ENCODE data around the gene GCDH. TPM values are rescaled to one million over a fixed set of nuclear protein-coding genes. Genes with fewer than 3 reads are reported as not detected.
"Not testable (repeated sequence)": the region's sequence is repeated elsewhere in the genome, so short reads cannot be mapped to it uniquely, and the experiment has no call there.

Gene GCDH
- total RNA-seq, 2 donors from 2014 or later: 34.0 to 36.2 TPM

- Mint-ChIP-seq H3K4me3 (peak within 1 kb of the TSS; percentile 92), H3K36me3 (ENCODE audit: low read depth) (peaks cover 2% of the 10 kb centered on the region), H3K27me3 (no peaks in the 10 kb centered on the region), H3K27ac (peak within 1 kb of the TSS; percentile 90), H3K4me1 (peaks cover 22% of the 10 kb centered on the region)
- ATAC-seq: peak; percentile 80
- no peaks in the 10 kb centered on the region for H3K9me3 ChIP-seq (ENCODE audit: control insufficient read depth, low read length, poor library complexity, severe bottlenecking)
- DNase-seq: peak; percentile 76 to 84 (median 80)
These were observed 9.7 kb upstream of the GCDH start, which contains the start of gene DNASE2 for GRCh38 chr19:12881172-12881808. Gene DNASE2 (minus strand): TSS chr19:12881449. CDS start chr19:12881375, 74 bp downstream.

GRCh38 chr19:12882589-12882988, 8.4 kb upstream of the GCDH start:
- no peak for ATAC-seq
- peak overlapping the region; percentile 90 for H3K27ac Mint-ChIP-seq
- peak overlapping the region; percentile 92 for H3K4me3 Mint-ChIP-seq
- no peaks in the 10 kb centered on the region for H3K27me3 Mint-ChIP-seq
- H3K9me3 ChIP-seq (ENCODE audit: control insufficient read depth, low read length, poor library complexity, severe bottlenecking): no peaks in the 10 kb centered on the region
- H3K36me3 Mint-ChIP-seq (ENCODE audit: low read depth): peaks cover 2% of the 10 kb centered on the region
- H3K4me1 Mint-ChIP-seq: peaks cover 27% of the 10 kb centered on the region
- no peak for DNase-seq

GRCh38 chr19:12884202-12884601, 6.8 kb upstream of the GCDH start:
- no peaks in the 10 kb centered on the region for H3K9me3 ChIP-seq (ENCODE audit: control insufficient read depth, low read length, poor library complexity, severe bottlenecking)
- no peak for ATAC-seq
- no peak overlapping the region for H3K4me3 Mint-ChIP-seq

GRCh38 chr19:12884627-12884925, 6.4 kb upstream of the GCDH start:
- peak overlapping the region; percentile 78 for H3K4me3 Mint-ChIP-seq
- H3K36me3 Mint-ChIP-seq (ENCODE audit: low read depth): peaks cover 2% of the 10 kb centered on the region
- DNase-seq (no peak), ATAC-seq (no peak)
- peak overlapping the region; percentile 0 for H3K27ac Mint-ChIP-seq
- no peaks in the 10 kb centered on the region for H3K27me3 Mint-ChIP-seq
- peaks cover 25% of the 10 kb centered on the region for H3K4me1 Mint-ChIP-seq
- H3K9me3 ChIP-seq (ENCODE audit: control insufficient read depth, low read length, poor library complexity, severe bottlenecking): no peaks in the 10 kb centered on the region

More at GRCh38 chr19:12884202-12884601, 6.8 kb upstream of the GCDH start:
- H3K4me1 Mint-ChIP-seq: peaks cover 27% of the 10 kb centered on the region
- no peak overlapping the region for H3K27ac Mint-ChIP-seq
- no peaks in the 10 kb centered on the region for H3K27me3 Mint-ChIP-seq
- no peak for DNase-seq
- peaks cover 2% of the 10 kb centered on the region for H3K36me3 Mint-ChIP-seq (ENCODE audit: low read depth)

GRCh38 chr19:12884926-12885748, 5.8 kb upstream of the GCDH start:
- Mint-ChIP-seq H3K4me3 (peak overlapping the region; percentile 78), H3K4me1 (peaks cover 24% of the 10 kb centered on the region), H3K36me3 (ENCODE audit: low read depth) (peaks cover 2% of the 10 kb centered on the region), H3K27me3 (no peaks in the 10 kb centered on the region), H3K27ac (peak overlapping the region; percentile 0)
- H3K9me3 ChIP-seq (ENCODE audit: control insufficient read depth, low read length, poor library complexity, severe bottlenecking): no peaks in the 10 kb centered on the region
- DNase-seq: peak; percentile 71 to 79 (median 72)
- peak; percentile 78 for ATAC-seq

GRCh38 chr19:12885749-12886650, 5.0 kb upstream of the GCDH start:
- Mint-ChIP-seq H3K27me3 (no peaks in the 10 kb centered on the region), H3K4me1 (peaks cover 23% of the 10 kb centered on the region), H3K36me3 (ENCODE audit: low read depth) (peaks cover 3% of the 10 kb centered on the region), H3K27ac (no peak overlapping the region), H3K4me3 (peak overlapping the region; percentile 79)
- DNase-seq (no peak), ATAC-seq (no peak)
- no peaks in the 10 kb centered on the region for H3K9me3 ChIP-seq (ENCODE audit: control insufficient read depth, low read length, poor library complexity, severe bottlenecking)

GRCh38 chr19:12886651-12886968, 4.3 kb upstream of the GCDH start:
- no peak overlapping the region for H3K27ac Mint-ChIP-seq
- H3K36me3 Mint-ChIP-seq (ENCODE audit: low read depth): peaks cover 5% of the 10 kb centered on the region
- peak overlapping the region; percentile 79 for H3K4me3 Mint-ChIP-seq
- ATAC-seq (no peak), DNase-seq (no peak)
- no peaks in the 10 kb centered on the region for H3K9me3 ChIP-seq (ENCODE audit: control insufficient read depth, low read length, poor library complexity, severe bottlenecking)
- no peaks in the 10 kb centered on the region for H3K27me3 Mint-ChIP-seq
- peaks cover 26% of the 10 kb centered on the region for H3K4me1 Mint-ChIP-seq

- no peaks in the 10 kb centered on the region for H3K27me3 Mint-ChIP-seq
- no peak within 1 kb of the TSS for H3K27ac Mint-ChIP-seq
- peak within 1 kb of the TSS; percentile 79 for H3K4me3 Mint-ChIP-seq
- H3K9me3 ChIP-seq (ENCODE audit: control insufficient read depth, low read length, poor library complexity, severe bottlenecking): no peaks in the 10 kb centered on the region
- ATAC-seq: no peak
- DNase-seq: no peak
- peaks cover 5% of the 10 kb centered on the region for H3K36me3 Mint-ChIP-seq (ENCODE audit: low read depth)
- peaks cover 27% of the 10 kb centered on the region for H3K4me1 Mint-ChIP-seq
These were observed 3.8 kb upstream of the GCDH start, which contains the start of gene KLF1 for GRCh38 chr19:12886969-12887747. Gene KLF1 (minus strand): TSS chr19:12887201. CDS start chr19:12887140, 61 bp downstream.

DNA sequence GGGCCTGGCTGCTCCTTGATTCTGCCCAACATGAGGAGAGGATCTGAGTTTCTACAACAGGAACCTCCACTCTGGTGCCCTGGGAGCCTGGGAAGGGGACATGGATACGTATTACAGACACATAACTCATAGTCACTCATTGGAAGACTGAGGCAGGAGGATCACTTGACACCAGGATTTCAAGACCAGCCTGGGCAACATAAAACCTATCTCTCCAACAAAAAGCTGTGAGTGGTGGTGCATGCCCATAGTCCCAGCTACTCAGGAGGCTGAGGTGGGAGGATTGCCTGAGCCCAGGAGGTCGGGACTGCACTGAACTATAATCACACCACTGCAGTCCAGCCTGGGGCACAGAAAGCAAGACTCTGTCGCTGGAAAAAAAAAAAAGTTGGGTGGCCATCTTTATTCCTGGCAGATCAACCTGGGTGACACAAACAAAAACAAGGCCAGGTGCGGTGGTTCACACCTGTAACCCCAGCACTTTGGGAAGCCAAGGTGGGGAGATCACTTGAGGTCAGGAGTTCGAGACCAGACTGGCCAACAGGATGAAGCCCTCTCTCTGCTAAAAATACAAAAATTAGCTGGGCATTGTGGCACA, 2.9 kb upstream of the GCDH start:
- no peak overlapping the region for H3K4me3 Mint-ChIP-seq
- H3K27me3 Mint-ChIP-seq: no peaks in the 10 kb centered on the region
- H3K9me3 ChIP-seq (ENCODE audit: control insufficient read depth, low read length, poor library complexity, severe bottlenecking): no peaks in the 10 kb centered on the region
- H3K36me3 Mint-ChIP-seq (ENCODE audit: low read depth): peaks cover 2% of the 10 kb centered on the region
- ATAC-seq (no peak), DNase-seq (no peak)
- no peak overlapping the region for H3K27ac Mint-ChIP-seq
- H3K4me1 Mint-ChIP-seq: peaks cover 25% of the 10 kb centered on the region

GRCh38 chr19:12890299-12890786, 617 bp upstream of the GCDH start:
- not testable (repeated sequence) for DNase-seq; H3K27me3 Mint-ChIP-seq; H3K36me3 Mint-ChIP-seq (ENCODE audit: low read depth); H3K9me3 ChIP-seq (ENCODE audit: control insufficient read depth, low read length, poor library complexity, severe bottlenecking); ATAC-seq
- H3K4me3 Mint-ChIP-seq: peak overlapping the region; percentile 99
- H3K4me1 Mint-ChIP-seq: peaks cover 31% of the 10 kb centered on the region
- peak overlapping the region; percentile 94 for H3K27ac Mint-ChIP-seq

DNA sequence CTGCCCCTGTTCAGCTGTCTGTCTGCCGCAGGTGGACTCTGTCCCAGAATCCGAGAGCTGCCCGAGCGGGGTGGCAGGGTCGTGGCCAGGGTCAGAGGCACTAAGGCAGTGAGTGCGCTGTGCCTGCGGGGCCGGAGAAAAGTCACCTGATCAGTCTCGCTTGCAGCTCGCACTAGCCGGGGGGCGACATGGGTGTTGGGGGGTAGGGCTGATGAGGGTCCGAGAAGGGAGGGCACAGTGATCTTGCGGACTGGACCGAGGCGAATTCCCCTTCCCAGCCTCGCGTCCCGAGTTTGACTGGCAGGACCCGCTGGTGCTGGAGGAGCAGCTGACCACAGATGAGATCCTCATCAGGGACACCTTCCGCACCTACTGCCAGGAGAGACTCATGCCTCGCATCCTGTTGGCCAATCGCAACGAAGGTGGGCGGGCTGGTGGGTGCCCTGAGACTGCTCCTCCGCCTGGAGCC, 627 bp downstream of the GCDH start:
- ATAC-seq (no peak), DNase-seq (no peak)
- peak overlapping the region; percentile 99 for H3K4me3 Mint-ChIP-seq
- H3K9me3 ChIP-seq (ENCODE audit: control insufficient read depth, low read length, poor library complexity, severe bottlenecking): no peaks in the 10 kb centered on the region
- peak overlapping the region; percentile 94 for H3K27ac Mint-ChIP-seq
- H3K27me3 Mint-ChIP-seq: no peaks in the 10 kb centered on the region
- peaks cover 27% of the 10 kb centered on the region for H3K4me1 Mint-ChIP-seq
- H3K36me3 Mint-ChIP-seq (ENCODE audit: low read depth): peaks cover 7% of the 10 kb centered on the region

DNA sequence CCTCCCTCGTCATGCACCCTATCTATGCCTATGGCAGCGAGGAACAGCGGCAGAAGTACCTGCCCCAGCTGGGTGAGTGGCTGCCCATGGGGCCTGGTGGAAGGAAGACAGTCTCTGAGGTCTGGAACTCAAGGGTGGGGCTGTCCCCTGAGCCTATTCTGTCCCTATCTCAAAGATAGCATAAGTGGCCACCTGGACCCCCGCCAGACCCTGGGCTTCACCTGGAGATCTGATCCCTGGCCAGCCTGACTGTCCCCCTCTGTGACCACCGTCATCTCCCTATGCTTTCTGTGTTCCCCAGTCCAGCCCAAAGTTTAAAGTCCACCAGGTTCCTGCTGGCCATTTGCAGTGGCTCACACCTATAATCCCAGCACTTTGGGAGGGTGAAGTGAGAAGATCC, 2.6 kb downstream of the GCDH start:
- H3K27ac Mint-ChIP-seq: peak overlapping the region; percentile 57
- peaks cover 25% of the 10 kb centered on the region for H3K4me1 Mint-ChIP-seq
- no peaks in the 10 kb centered on the region for H3K27me3 Mint-ChIP-seq
- ATAC-seq: no peak
- peaks cover 7% of the 10 kb centered on the region for H3K36me3 Mint-ChIP-seq (ENCODE audit: low read depth)
- H3K9me3 ChIP-seq (ENCODE audit: control insufficient read depth, low read length, poor library complexity, severe bottlenecking): no peaks in the 10 kb centered on the region
- DNase-seq: no peak
- peak overlapping the region; percentile 21 for H3K4me3 Mint-ChIP-seq

Measured in T-helper 17 cell (primary cell).